Keratinocyte (primary cell): ENCODE results near the gene CUL3. TPM values are rescaled to one million over a fixed set of nuclear protein-coding genes. Genes with fewer than 3 reads are reported as not detected.

Source experiments
- DNase-seq: peaks from one replicate; pipeline ENCODE4 v3.0.0-alpha.2; 2011; ENCODE audit warnings: low read depth, missing footprints, low spot score
- FAIRE-seq: peaks from 2 replicates; lab custom pipeline; 2011; peaks lifted over from hg19 to GRCh38; lab: Jason Lieb, UNC
- H2AFZ ChIP-seq: 2 replicates; pipeline ENCODE4 v1.6.0; 2012; ENCODE audit warnings: low read length, control low read depth, inconsistent platforms; ENCODE audit not compliant: control insufficient read depth
- H3K27ac ChIP-seq: 2 replicates; pipeline ENCODE4 v1.5.1; 2011; ENCODE audit warnings: low read length; ENCODE audit not compliant: control insufficient read depth, insufficient read depth
- H3K27me3 ChIP-seq: 3 replicates; pipeline ENCODE4 v1.6.0; 2011; ENCODE audit warnings: low read length; ENCODE audit not compliant: control insufficient read depth, insufficient read depth; ENCODE audit errors: extremely low read depth
- H3K36me3 ChIP-seq, 2 experiments: 2 replicates in 1 of 2; 3 replicates in 1 of 2; pipeline ENCODE4 v1.5.1; 2011; ENCODE audit warnings: low read length in 2 of 2, mild to moderate bottlenecking in 1 of 2; ENCODE audit not compliant: control insufficient read depth in 2 of 2, insufficient read depth in 2 of 2; ENCODE audit errors: extremely low read depth in 1 of 2
- H3K4me1 ChIP-seq: 3 replicates; pipeline ENCODE4 v1.5.1; 2011; ENCODE audit warnings: low read length; ENCODE audit not compliant: control insufficient read depth, insufficient read depth; ENCODE audit errors: extremely low read depth
- H3K4me2 ChIP-seq: 3 replicates; pipeline ENCODE4 v1.6.0; 2011; ENCODE audit warnings: low read depth, low read length; ENCODE audit not compliant: control insufficient read depth, insufficient read depth; ENCODE audit errors: extremely low read depth
- H3K4me3 ChIP-seq, 3 experiments: fragments of 200-600 bp in 1 of 3; sonication (generic) in 1 of 3; 2 replicates in 2 of 3; 3 replicates in 1 of 3; pipeline ENCODE4 v1.5.1; 2011 to 2016; ENCODE audit warnings: low read length in 3 of 3, mild to moderate bottlenecking in 3 of 3, control low read depth in 2 of 3, inconsistent platforms in 1 of 3, low read depth in 1 of 3, mixed read lengths in 1 of 3, mixed run types in 1 of 3, moderate library complexity in 1 of 3; ENCODE audit not compliant: control insufficient read depth in 2 of 3, insufficient read depth in 2 of 3; ENCODE audit errors: extremely low read depth in 1 of 3
- H3K79me2 ChIP-seq: 2 replicates; pipeline ENCODE4 v1.6.0; 2012; ENCODE audit warnings: low read length; ENCODE audit not compliant: control insufficient read depth, insufficient read depth
- H3K9ac ChIP-seq: 3 replicates; pipeline ENCODE4 v1.6.0; 2011; ENCODE audit warnings: low read length; ENCODE audit not compliant: control insufficient read depth, insufficient read depth; ENCODE audit errors: extremely low read depth
- H3K9me1 ChIP-seq: 3 replicates; pipeline ENCODE4 v1.6.0; 2011; ENCODE audit warnings: low read length; ENCODE audit not compliant: control insufficient read depth, insufficient read depth; ENCODE audit errors: extremely low read depth
- H3K9me3 ChIP-seq: 2 replicates; pipeline ENCODE4 v1.5.1; 2012; ENCODE audit warnings: low read depth, low read length; ENCODE audit not compliant: control insufficient read depth
- H4K20me1 ChIP-seq: 3 replicates; pipeline ENCODE4 v1.6.0; 2011; ENCODE audit warnings: low read length; ENCODE audit not compliant: control insufficient read depth, insufficient read depth; ENCODE audit errors: extremely low read depth
- EZH2 ChIP-seq: IDR thresholded peaks from one replicate; pipeline ENCODE4 v1.6.1; 2012; ENCODE audit warnings: inconsistent platforms, mild to moderate bottlenecking, low read length, moderate library complexity
- dilution Hi-C: fragments of 300-500 bp; cut with MboI; formaldehyde crosslinking; loops from one replicate; pipeline ENCODE4 v1.7.0; 2020; ENCODE audit warnings: low sequenced_read_pairs; ENCODE audit not compliant: extremely low pct_ligation_motif_present
- polyA plus RNA-seq, 5 experiments: library from polyadenylated mRNA; depleted of rRNA in 3 of 5; stranded (reverse) in 3 of 5; stranded (forward) in 1 of 5; unstranded in 1 of 5; fragments of >200 nt; gene quantifications; 1 replicate in 1 of 5; 2 replicates in 3 of 5; 3 replicates in 1 of 5; pipeline versions ENCODE4 v1.2.1 to v1.2.3, GENCODE V29; 2011 to 2012; ENCODE audit warnings: missing spikeins in 2 of 5, low read depth in 1 of 5, low replicate concordance in 1 of 5
- TF ChIP-seq, protein P1 (sequence below), 3 experiments: IDR thresholded peaks in 1 of 3; conservative IDR thresholded peaks in 1 of 3; optimal IDR thresholded peaks in 1 of 3; 2 replicates in 2 of 3; 3 replicates in 1 of 3; pipeline versions ENCODE3 to v1.5.1; 2011; ENCODE audit warnings: low read length in 3 of 3, mild to moderate bottlenecking in 3 of 3, moderate library complexity in 2 of 3, control low read depth in 1 of 3, inconsistent platforms in 1 of 3; ENCODE audit not compliant: insufficient read depth in 2 of 3; ENCODE audit errors: extremely low read depth in 1 of 3

Gene CUL3
- polyA plus RNA-seq, 1 donor (not counting 4 experiments of a cell fraction or from before 2014, with no cell fraction given), result 71.7 TPM

DNA sequence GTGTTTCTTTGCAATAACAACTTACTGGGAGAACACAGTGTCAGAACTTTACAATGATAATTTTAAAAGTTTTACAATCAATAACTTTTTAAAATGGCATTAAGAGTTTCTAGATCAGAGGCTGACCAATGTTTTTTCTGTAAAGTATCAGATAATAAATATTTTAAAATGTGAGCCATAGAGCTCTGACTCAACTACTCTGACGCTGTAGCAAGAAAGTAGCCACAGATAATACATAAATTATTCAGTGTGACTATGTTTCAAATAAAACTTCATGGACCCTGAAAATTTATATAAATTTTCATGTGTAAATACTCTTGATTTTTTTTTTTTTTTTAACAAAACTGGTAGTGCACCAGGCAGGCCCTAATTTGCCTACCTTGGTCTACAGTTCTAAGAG lies 77.4 kb downstream of the CUL3 start:
- Histone ChIP-seq H3K27ac (no peak overlapping the region), H3K36me3 (peaks cover 9 to 17% of the 10 kb centered on the region in 2 experiments), H3K27me3 (no peaks in the 10 kb centered on the region), H3K4me2 (no peak overlapping the region), H3K9ac (no peak overlapping the region), H3K9me1 (no peaks in the 10 kb centered on the region), H4K20me1 (no peaks in the 10 kb centered on the region), H3K4me1 (no peaks in the 10 kb centered on the region), H2AFZ (no peak overlapping the region), H3K9me3 (no peaks in the 10 kb centered on the region), H3K4me3 (no peak overlapping the region), H3K79me2 (peaks cover 2% of the 10 kb centered on the region)
- TF ChIP-seq EZH2, result no peak
- TF ChIP-seq, protein P1, sequence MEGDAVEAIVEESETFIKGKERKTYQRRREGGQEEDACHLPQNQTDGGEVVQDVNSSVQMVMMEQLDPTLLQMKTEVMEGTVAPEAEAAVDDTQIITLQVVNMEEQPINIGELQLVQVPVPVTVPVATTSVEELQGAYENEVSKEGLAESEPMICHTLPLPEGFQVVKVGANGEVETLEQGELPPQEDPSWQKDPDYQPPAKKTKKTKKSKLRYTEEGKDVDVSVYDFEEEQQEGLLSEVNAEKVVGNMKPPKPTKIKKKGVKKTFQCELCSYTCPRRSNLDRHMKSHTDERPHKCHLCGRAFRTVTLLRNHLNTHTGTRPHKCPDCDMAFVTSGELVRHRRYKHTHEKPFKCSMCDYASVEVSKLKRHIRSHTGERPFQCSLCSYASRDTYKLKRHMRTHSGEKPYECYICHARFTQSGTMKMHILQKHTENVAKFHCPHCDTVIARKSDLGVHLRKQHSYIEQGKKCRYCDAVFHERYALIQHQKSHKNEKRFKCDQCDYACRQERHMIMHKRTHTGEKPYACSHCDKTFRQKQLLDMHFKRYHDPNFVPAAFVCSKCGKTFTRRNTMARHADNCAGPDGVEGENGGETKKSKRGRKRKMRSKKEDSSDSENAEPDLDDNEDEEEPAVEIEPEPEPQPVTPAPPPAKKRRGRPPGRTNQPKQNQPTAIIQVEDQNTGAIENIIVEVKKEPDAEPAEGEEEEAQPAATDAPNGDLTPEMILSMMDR (optimal IDR thresholded peaks at IDR 0.05 in 1 of 3, IDR thresholded peaks at IDR 0.05 in 1 of 3, conservative IDR thresholded peaks at IDR 0.05 in 1 of 3; ENCODE audit: extremely low read depth in 1 of 3, insufficient read depth in 2 of 3, low read length in 3 of 3), result no peak
- DNase-seq (no peak), FAIRE-seq (no peak)
- dilution Hi-C loops, result no loop called here

DNA sequence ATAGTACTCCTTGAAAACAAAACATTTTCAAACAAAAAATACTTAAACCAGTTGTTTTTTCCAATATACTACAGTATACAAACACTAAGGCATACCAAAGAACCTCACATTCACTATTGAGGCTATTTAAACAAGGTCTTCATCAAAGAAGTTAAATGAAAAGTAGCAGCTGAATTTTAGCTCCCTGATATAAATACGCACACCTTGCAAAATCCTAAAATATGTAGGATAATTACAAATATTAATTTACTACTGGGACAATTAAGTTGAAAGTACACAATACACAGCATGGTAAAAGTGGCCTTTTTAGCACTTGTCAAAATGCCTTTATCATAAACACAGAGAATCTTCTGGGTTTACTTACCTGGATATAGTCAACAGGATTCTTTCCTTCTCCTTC lies 78.7 kb downstream of the CUL3 start:
- Histone ChIP-seq H3K79me2 (peaks cover 2% of the 10 kb centered on the region), H3K9ac (no peak overlapping the region), H3K36me3 (peaks cover 9 to 21% of the 10 kb centered on the region in 2 experiments), H3K4me3 (no peak overlapping the region), H3K9me1 (no peaks in the 10 kb centered on the region), H3K9me3 (no peaks in the 10 kb centered on the region), H3K27me3 (no peaks in the 10 kb centered on the region), H3K4me1 (no peaks in the 10 kb centered on the region), H2AFZ (no peak overlapping the region), H3K4me2 (no peak overlapping the region), H4K20me1 (no peaks in the 10 kb centered on the region), H3K27ac (no peak overlapping the region)
- dilution Hi-C loops, result no loop called here
- DNase-seq, result no peak
- no peak for FAIRE-seq
- TF ChIP-seq, protein P1 (optimal IDR thresholded peaks at IDR 0.05 in 1 of 3, IDR thresholded peaks at IDR 0.05 in 1 of 3, conservative IDR thresholded peaks at IDR 0.05 in 1 of 3; ENCODE audit: extremely low read depth in 1 of 3, insufficient read depth in 2 of 3, low read length in 3 of 3), result no peak
- TF ChIP-seq EZH2, result no peak
